GM23248 (cell line): ENCODE data around the gene TOR2A. TPM values are rescaled to one million over a fixed set of nuclear protein-coding genes. Genes with fewer than 3 reads are reported as not detected.
"Not testable (repeated sequence)": the region's sequence is repeated elsewhere in the genome, so short reads cannot be mapped to it uniquely, and the experiment has no call there.

Experiments
- DNase-seq: peaks from one replicate; pipeline ENCODE4 v3.0.0-alpha.2; 2015
- H2AFZ ChIP-seq: fragments of 200-600 bp; sonication (generic); 2 replicates; pipeline ENCODE4 v1.6.1; 2016; ENCODE audit warnings: antibody characterized with exemption
- H3F3A ChIP-seq: fragments of 200-600 bp; sonication (generic); 2 replicates; pipeline ENCODE4 v1.6.1; 2016; ENCODE audit warnings: mild to moderate bottlenecking, antibody characterized with exemption, mixed run types; ENCODE audit not compliant: insufficient read depth
- H3K27ac ChIP-seq: fragments of 200-600 bp; sonication (generic); 2 replicates; pipeline ENCODE4 v1.5.1; 2016; ENCODE audit warnings: mild to moderate bottlenecking
- H3K27me3 ChIP-seq: fragments of 200-600 bp; sonication (generic); replicated peaks from 2 replicates; pipeline ENCODE4 v1.6.1; 2016; ENCODE audit warnings: mild to moderate bottlenecking; ENCODE audit not compliant: insufficient read depth
- H3K36me3 ChIP-seq: fragments of 200-600 bp; sonication (generic); 2 replicates; pipeline ENCODE4 v1.6.1; 2016; ENCODE audit warnings: low read depth, mild to moderate bottlenecking
- H3K4me1 ChIP-seq: fragments of 200-600 bp; sonication (generic); 2 replicates; pipeline ENCODE4 v1.6.1; 2016; ENCODE audit warnings: mild to moderate bottlenecking; ENCODE audit not compliant: insufficient read depth
- H3K4me2 ChIP-seq: fragments of 200-600 bp; sonication (generic); one replicate; pipeline ENCODE4 v1.6.1; 2016; ENCODE audit warnings: mild to moderate bottlenecking; ENCODE audit not compliant: unreplicated experiment
- H3K4me3 ChIP-seq: fragments of 200-600 bp; sonication (generic); 2 replicates; pipeline ENCODE4 v1.5.1; 2016; ENCODE audit warnings: mild to moderate bottlenecking
- H3K79me2 ChIP-seq: fragments of 200-600 bp; sonication (generic); 2 replicates; pipeline ENCODE4 v1.6.1; 2016; ENCODE audit warnings: mild to moderate bottlenecking; ENCODE audit not compliant: insufficient read depth
- H3K9ac ChIP-seq: fragments of 200-600 bp; sonication (generic); 2 replicates; pipeline ENCODE4 v1.6.1; 2016; ENCODE audit warnings: mild to moderate bottlenecking
- H3K9me2 ChIP-seq: fragments of 200-600 bp; sonication (generic); 2 replicates; pipeline ENCODE4 v1.6.1; 2016; ENCODE audit warnings: mixed run types, mild to moderate bottlenecking, moderate library complexity; ENCODE audit not compliant: insufficient read depth
- H3K9me3 ChIP-seq: fragments of 200-600 bp; sonication (generic); one replicate; pipeline ENCODE4 v1.6.1; 2017; ENCODE audit warnings: low read depth
- H4K20me1 ChIP-seq: fragments of 200-600 bp; sonication (generic); 2 replicates; pipeline ENCODE4 v1.6.0; 2016; ENCODE audit not compliant: insufficient read depth
- EZH2 ChIP-seq: fragments of 200-600 bp; sonication (generic); IDR thresholded peaks from 2 replicates; pipeline ENCODE4 v1.6.1; 2018; ENCODE audit warnings: antibody characterized with exemption, mild to moderate bottlenecking; ENCODE audit not compliant: insufficient read depth, poor library complexity, severe bottlenecking
- EZH2phosphoT487 ChIP-seq: fragments of 200-600 bp; sonication (generic); IDR thresholded peaks from 2 replicates; pipeline ENCODE4 v1.6.1; 2018; ENCODE audit warnings: antibody characterized with exemption, moderate library complexity, mild to moderate bottlenecking, low read depth; ENCODE audit not compliant: insufficient read depth
- WGBS, 2 experiments: methylation state at CpG; one replicate each; pipeline ENCODE4 v1.1.6; 2015 to 2017; ENCODE audit warnings: low lambda C conversion rate in 2 of 2, low coverage in 1 of 2; ENCODE audit errors: missing lambda C conversion rate in 2 of 2; 5-methylcytosine and 5-hydroxymethylcytosine counted together
- in situ Hi-C: fragments of 300-500 bp; cut with MboI; formaldehyde crosslinking; loops from 2 replicates; pipeline ENCODE4 v1.15.0; 2020
- polyA plus RNA-seq: library from polyadenylated mRNA; unstranded; fragments of >200 nt; fragmentation: Nextera tagmentation; extraction: Ambion mirVana; gene quantifications from 2 replicates; pipeline ENCODE4 v1.2.1, GENCODE V29; 2016
- total RNA-seq: library from RNA; depleted of rRNA; stranded (reverse); fragments of >200 nt; shearing (Covaris generic); gene quantifications from 2 replicates; pipeline ENCODE4 v1.2.3, GENCODE V29; 2014

Gene TOR2A
- total and polyA plus RNA-seq, 2 experiments from 2014 or later, result 9.0 to 9.2 TPM

DNA sequence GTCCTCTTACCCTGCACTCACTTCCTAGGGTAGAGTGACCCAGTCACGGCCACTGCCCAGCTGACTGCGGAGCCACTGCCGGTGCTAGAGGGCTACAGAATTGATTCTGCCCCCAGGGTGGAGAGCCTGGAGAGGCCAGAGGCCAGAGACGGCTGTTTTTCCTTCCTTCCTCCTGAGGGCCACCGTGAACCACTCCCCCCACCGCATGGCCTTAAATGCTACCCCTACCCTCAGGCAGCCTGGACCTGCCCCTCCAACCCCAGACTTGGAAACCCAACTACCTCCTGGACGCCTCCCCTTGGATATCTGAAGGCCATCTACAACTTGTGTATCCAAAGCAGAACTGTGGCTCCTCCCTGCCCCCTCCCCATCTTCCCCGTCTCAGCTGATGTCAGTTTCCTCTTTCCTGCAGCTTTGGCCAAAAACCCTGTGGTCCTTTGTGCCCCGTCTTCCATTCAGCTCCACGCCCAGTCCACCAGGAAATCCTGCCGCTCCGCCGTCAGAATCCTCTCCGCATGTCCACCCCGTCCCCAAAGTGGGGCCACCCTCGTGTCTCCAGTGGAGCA is 27.1 kb upstream of the TOR2A start:
- no peaks in the 10 kb centered on the region for H3K9me2 ChIP-seq
- in situ Hi-C loops, result no loop called here
- no peaks in the 10 kb centered on the region for H3F3A ChIP-seq
- H3K27ac ChIP-seq, result no peak overlapping the region
- 61% methylated on average over 16 of the region's 16 CpGs for WGBS, 2 experiments
- H2AFZ ChIP-seq, result no peak overlapping the region
- H3K4me1 ChIP-seq, result no peaks in the 10 kb centered on the region
- TF ChIP-seq EZH2phosphoT487, result no peak
- no peak for TF ChIP-seq EZH2
- no peak overlapping the region for H3K4me2 ChIP-seq
- H4K20me1 ChIP-seq, result no peaks in the 10 kb centered on the region
- H3K4me3 ChIP-seq, result no peak overlapping the region
- no peaks in the 10 kb centered on the region for H3K36me3 ChIP-seq
- peaks cover 4% of the 10 kb centered on the region; the same call in 1 of the 2 replicates for H3K27me3 ChIP-seq
- H3K79me2 ChIP-seq, result no peaks in the 10 kb centered on the region
- no peak overlapping the region for H3K9ac ChIP-seq
- no peak for DNase-seq
- H3K9me3 ChIP-seq, result no peaks in the 10 kb centered on the region

DNA sequence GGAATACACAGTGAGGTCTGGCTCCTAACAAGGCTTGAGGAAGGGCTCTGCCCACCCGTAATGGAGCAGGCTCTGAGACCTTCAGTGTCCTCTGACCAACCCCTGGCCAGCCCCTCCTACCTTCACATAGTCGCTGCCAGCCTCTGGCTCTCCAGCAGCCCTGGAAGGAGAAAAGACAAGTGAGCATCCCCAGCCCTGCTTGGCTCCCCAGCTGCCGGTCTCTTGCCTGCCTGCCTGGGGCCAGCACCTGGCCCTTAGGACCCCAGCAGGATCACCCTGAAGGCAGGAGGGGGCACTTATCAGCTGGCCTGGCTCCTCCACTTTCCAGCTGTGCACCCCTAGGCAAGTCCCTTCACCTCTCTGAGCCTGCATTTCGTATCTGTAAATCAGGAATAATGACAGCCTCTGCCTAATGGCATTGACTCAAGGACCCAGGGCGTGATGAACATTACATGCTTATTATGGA is 26.4 kb upstream of the TOR2A start:
- no peak overlapping the region for H3K9ac ChIP-seq
- no peak for DNase-seq
- no peaks in the 10 kb centered on the region for H3K4me1 ChIP-seq
- 37 to 49% methylated on average over 5 of the region's 5 CpGs for WGBS, 2 experiments
- H3F3A ChIP-seq, result no peaks in the 10 kb centered on the region
- no peak overlapping the region for H3K4me2 ChIP-seq
- TF ChIP-seq EZH2, result no peak
- TF ChIP-seq EZH2phosphoT487, result no peak
- peaks cover 4% of the 10 kb centered on the region; the same call in 1 of the 2 replicates for H3K27me3 ChIP-seq
- H4K20me1 ChIP-seq, result no peaks in the 10 kb centered on the region
- no peak overlapping the region for H3K4me3 ChIP-seq
- no peaks in the 10 kb centered on the region for H3K36me3 ChIP-seq
- no peaks in the 10 kb centered on the region for H3K9me2 ChIP-seq
- H3K27ac ChIP-seq, result no peak overlapping the region
- no peaks in the 10 kb centered on the region for H3K9me3 ChIP-seq
- no peak overlapping the region for H2AFZ ChIP-seq
- in situ Hi-C loops, result no loop called here
- H3K79me2 ChIP-seq, result no peaks in the 10 kb centered on the region

DNA sequence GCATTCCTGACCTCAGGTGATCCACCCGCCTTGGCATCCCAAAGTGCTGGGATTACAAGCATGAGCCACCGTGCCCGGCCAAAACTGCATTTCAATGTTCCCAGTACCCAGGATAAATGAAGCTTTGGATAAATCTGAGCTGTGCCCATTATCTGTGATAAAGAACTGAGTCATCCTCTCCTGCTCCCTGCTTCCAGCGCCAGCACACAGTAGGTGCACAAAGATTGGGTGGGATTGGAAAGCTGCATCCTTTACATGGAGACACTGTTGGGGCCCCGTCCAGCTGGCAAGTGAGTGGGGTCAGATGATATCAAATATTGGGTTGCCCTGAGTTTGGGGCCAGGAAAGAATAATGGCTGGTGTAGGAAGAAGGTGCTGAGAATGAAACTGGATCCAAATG is 26.0 kb upstream of the TOR2A start:
- Histone ChIP-seq H3K9me2 (no peaks in the 10 kb centered on the region), H3K27me3 (peaks cover 7% of the 10 kb centered on the region; the same call in 1 of the 2 replicates), H2AFZ (no peak overlapping the region), H4K20me1 (no peaks in the 10 kb centered on the region), H3K27ac (no peak overlapping the region), H3K4me2 (no peak overlapping the region), H3K9ac (no peak overlapping the region), H3K79me2 (no peaks in the 10 kb centered on the region), H3F3A (no peaks in the 10 kb centered on the region), H3K4me3 (no peak overlapping the region), H3K4me1 (no peaks in the 10 kb centered on the region), H3K9me3 (no peaks in the 10 kb centered on the region), H3K36me3 (no peaks in the 10 kb centered on the region)
- no peak for DNase-seq
- 85% methylated on average over 5 of the region's 5 CpGs for WGBS, 2 experiments
- in situ Hi-C loops, result no loop called here
- TF ChIP-seq EZH2phosphoT487, result no peak

DNA sequence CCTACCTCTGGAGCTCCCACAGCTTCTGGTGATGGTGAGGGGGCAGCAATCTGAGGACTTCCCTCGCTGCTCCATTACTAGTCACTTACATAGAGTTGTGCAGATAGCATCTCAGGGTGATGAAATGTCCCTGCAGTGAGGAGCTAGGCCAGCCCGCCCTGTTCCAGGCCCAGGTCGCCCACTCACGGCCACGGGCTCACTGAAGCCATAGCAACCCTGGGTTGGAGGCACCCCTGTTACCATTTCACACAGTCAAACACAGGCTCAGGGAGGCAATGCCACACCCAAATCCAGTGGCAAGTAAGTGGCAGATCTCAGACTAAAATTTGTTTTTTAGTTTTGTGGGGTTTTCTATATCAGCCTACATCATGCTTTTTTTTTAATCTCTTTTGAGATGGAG is 23.7 kb upstream of the TOR2A start:
- Histone ChIP-seq H3K36me3 (no peaks in the 10 kb centered on the region), H3K4me3 (no peak overlapping the region), H3K4me1 (no peaks in the 10 kb centered on the region), H3K27me3 (peaks cover 17% of the 10 kb centered on the region), H4K20me1 (no peaks in the 10 kb centered on the region), H2AFZ (no peak overlapping the region), H3K9me3 (no peaks in the 10 kb centered on the region), H3K27ac (no peak overlapping the region), H3K4me2 (no peak overlapping the region), H3K9ac (no peak overlapping the region), H3K79me2 (no peaks in the 10 kb centered on the region), H3K9me2 (no peaks in the 10 kb centered on the region), H3F3A (no peaks in the 10 kb centered on the region)
- 60 to 75% methylated on average over 5 of the region's 5 CpGs for WGBS, 2 experiments
- TF ChIP-seq EZH2 (no peak), EZH2phosphoT487 (no peak)
- in situ Hi-C loops, result no loop called here
- no peak for DNase-seq

DNA sequence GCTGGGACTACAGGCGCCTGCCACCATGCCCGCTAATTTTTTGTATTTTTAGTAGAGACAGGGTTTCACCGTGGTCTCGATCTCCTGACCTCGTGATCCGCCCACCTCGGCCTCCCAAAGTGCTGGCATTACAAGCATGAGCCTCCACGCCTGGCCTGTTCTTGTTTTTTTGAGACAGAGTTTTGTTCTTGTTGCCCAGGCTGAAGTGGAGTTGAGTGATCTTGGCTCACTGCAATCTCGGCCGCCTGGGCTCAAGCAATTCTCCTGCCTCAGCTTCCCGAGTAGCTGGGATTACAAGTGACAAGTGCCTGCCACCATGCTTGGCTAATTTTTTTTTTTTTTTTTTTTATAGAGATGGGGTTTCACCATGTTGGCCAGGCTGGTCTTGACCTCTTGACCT is 21.7 kb upstream of the TOR2A start:
- H3K79me2 ChIP-seq, result not testable (repeated sequence)
- WGBS, 2 experiments, result 72 to 77% methylated on average over 11 of the region's 11 CpGs

More for the DNA sequence above, 21.7 kb upstream of the TOR2A start:
- H3K4me3 ChIP-seq, H3K36me3 ChIP-seq, H3K27ac ChIP-seq, DNase-seq, H4K20me1 ChIP-seq, H3K4me2 ChIP-seq, H2AFZ ChIP-seq, H3K9me2 ChIP-seq, H3F3A ChIP-seq, H3K9ac ChIP-seq, H3K4me1 ChIP-seq, H3K9me3 ChIP-seq, in situ Hi-C loops: not testable (repeated sequence)
- peaks cover 33% of the 10 kb centered on the region for H3K27me3 ChIP-seq
